SK-N-MC (cell line): ENCODE data around the gene FOXF2.

Source experiments
- EZH2 ChIP-seq: fragments of 200-600 bp; sonication (generic); IDR thresholded peaks from one replicate; pipeline ENCODE4 v1.6.1; 2017; ENCODE audit warnings: antibody characterized with exemption
- POLR2AphosphoS5 ChIP-seq: IDR thresholded peaks from 2 replicates; pipeline ENCODE4 v1.6.1; 2012; ENCODE audit warnings: mild to moderate bottlenecking, low read depth, low read length, borderline replicate concordance

DNA sequence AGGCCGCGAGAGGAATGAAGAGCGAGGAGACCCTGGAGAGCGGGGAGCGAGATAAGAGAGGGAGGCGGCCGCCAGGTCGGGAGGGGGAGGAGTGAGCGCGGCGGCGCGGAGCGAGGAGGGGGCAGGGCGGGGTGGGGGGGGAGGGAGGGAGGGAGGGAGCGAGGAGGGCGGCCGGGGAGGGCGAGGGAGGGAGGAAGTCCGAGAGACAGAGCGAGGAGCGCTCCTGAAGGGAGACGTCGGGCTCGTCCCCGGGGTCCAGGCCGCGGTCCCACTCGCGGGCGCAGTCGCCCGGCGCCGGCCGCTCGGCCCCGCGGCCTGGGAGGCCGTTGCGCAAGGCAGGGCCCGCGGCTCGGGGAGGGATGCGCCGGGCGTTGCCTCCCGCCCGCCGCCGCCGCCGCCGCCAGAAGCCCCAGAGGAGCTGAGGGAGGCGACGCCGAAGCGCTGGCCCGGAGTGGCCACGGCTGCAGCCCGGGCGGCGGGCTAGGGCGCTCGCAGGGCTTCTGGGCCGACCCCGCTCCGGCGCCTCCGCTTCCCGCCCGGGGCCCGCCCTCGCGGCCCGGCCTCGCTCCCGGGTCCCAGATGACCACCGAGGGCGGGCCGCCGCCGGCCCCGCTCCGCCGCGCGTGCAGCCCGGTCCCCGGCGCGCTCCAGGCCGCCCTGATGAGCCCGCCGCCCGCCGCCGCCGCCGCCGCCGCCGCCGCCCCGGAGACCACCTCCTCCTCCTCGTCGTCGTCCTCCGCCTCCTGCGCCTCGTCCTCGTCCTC is at the start of gene FOXF2:
- TF ChIP-seq EZH2 (no peak), POLR2AphosphoS5 (no peak)
